Measurements from ENCODE around the gene LRRC26. TPM values are rescaled to one million over a fixed set of nuclear protein-coding genes. Genes with fewer than 3 reads are reported as not detected.

Gene LRRC26
- total and polyA plus RNA-seq, 2 donors, result 0.05 to 0.28 TPM

DNA sequence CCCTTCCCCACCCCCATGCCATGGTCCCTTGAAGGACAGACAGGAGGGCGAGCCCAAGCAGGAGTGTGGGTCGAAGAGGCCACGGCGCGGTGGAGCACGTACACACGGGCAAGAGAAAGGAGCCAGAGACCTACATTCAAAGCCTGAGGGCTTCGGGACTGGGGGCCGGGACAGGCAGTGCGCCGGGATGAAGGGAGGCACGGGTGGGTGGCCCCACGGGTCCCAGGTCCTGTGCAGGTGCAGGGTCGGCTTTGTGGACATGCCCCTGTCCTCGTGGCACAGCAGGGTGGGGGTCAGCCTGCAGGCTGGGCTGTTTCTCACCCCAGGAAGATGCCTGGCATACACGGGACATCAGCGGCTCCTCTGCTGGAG, 9.8 kb downstream of the LRRC26 start:
- Histone ChIP-seq H3K9me3 (ENCODE audit: control insufficient read depth in 2 of 2, insufficient read depth in 1 of 2, low read length in 1 of 2) (no peaks in the 10 kb centered on the region), H3K27ac (ENCODE audit: low read depth in 1 of 2, low read length in 1 of 2) (no peak overlapping the region), H3K4me3 (ENCODE audit: low read length in 2 of 2) (no peak overlapping the region), H3K27me3 (ENCODE audit: control insufficient read depth in 2 of 2, insufficient read depth in 1 of 2, low read length in 1 of 2) (peaks cover 48 to 99% of the 10 kb centered on the region in 2 donors), H3K36me3 (ENCODE audit: control insufficient read depth in 2 of 2, insufficient read depth in 2 of 2, low read length in 1 of 2) (no peaks in the 10 kb centered on the region), H3K4me1 (ENCODE audit: control insufficient read depth in 2 of 2, insufficient read depth in 2 of 2, low read length in 2 of 2) (peaks cover 3 to 13% of the 10 kb centered on the region in 2 donors)
- no peak for DNase-seq (ENCODE audit: low read depth in 6 of 9, low spot score in 9 of 9)
- 85% methylated on average over 17 of the region's 17 CpGs for WGBS

GRCh38 chr9:137159105-137160053, 10.5 kb downstream of the LRRC26 start:
- Histone ChIP-seq H3K27ac (ENCODE audit: low read depth in 1 of 2, low read length in 1 of 2) (no peak overlapping the region), H3K4me3 (ENCODE audit: low read length in 2 of 2) (no peak overlapping the region), H3K4me1 (ENCODE audit: control insufficient read depth in 2 of 2, insufficient read depth in 2 of 2, low read length in 2 of 2) (peaks cover 3 to 13% of the 10 kb centered on the region in 2 donors), H3K9me3 (ENCODE audit: control insufficient read depth in 2 of 2, insufficient read depth in 1 of 2, low read length in 1 of 2) (no peaks in the 10 kb centered on the region), H3K27me3 (ENCODE audit: control insufficient read depth in 2 of 2, insufficient read depth in 1 of 2, low read length in 1 of 2) (peaks cover 46 to 99% of the 10 kb centered on the region in 2 donors), H3K36me3 (ENCODE audit: control insufficient read depth in 2 of 2, insufficient read depth in 2 of 2, low read length in 1 of 2) (no peaks in the 10 kb centered on the region)
- no peak for DNase-seq (ENCODE audit: low read depth in 6 of 9, low spot score in 9 of 9)
- WGBS, result 52% methylated on average over 14 of the region's 14 CpGs

- H3K4me1 ChIP-seq (ENCODE audit: control insufficient read depth in 2 of 2, insufficient read depth in 2 of 2, low read length in 2 of 2), result peaks cover 3 to 13% of the 10 kb centered on the region in 2 donors
- H3K27me3 ChIP-seq (ENCODE audit: control insufficient read depth in 2 of 2, insufficient read depth in 1 of 2, low read length in 1 of 2), result peaks cover 41 to 92% of the 10 kb centered on the region in 2 donors
- 18% methylated on average over 4 of the region's 4 CpGs for WGBS
- no peak overlapping the region for H3K27ac ChIP-seq (ENCODE audit: low read depth in 1 of 2, low read length in 1 of 2)
- H3K9me3 ChIP-seq (ENCODE audit: control insufficient read depth in 2 of 2, insufficient read depth in 1 of 2, low read length in 1 of 2), result no peaks in the 10 kb centered on the region
- DNase-seq (ENCODE audit: low read depth in 6 of 9, low spot score in 9 of 9), result no peak
- no peak overlapping the region for H3K4me3 ChIP-seq (ENCODE audit: low read length in 2 of 2)
- no peaks in the 10 kb centered on the region for H3K36me3 ChIP-seq (ENCODE audit: control insufficient read depth in 2 of 2, insufficient read depth in 2 of 2, low read length in 1 of 2)
These were observed 11.2 kb downstream of the LRRC26 start for GRCh38 chr9:137158625-137159024.

DNA sequence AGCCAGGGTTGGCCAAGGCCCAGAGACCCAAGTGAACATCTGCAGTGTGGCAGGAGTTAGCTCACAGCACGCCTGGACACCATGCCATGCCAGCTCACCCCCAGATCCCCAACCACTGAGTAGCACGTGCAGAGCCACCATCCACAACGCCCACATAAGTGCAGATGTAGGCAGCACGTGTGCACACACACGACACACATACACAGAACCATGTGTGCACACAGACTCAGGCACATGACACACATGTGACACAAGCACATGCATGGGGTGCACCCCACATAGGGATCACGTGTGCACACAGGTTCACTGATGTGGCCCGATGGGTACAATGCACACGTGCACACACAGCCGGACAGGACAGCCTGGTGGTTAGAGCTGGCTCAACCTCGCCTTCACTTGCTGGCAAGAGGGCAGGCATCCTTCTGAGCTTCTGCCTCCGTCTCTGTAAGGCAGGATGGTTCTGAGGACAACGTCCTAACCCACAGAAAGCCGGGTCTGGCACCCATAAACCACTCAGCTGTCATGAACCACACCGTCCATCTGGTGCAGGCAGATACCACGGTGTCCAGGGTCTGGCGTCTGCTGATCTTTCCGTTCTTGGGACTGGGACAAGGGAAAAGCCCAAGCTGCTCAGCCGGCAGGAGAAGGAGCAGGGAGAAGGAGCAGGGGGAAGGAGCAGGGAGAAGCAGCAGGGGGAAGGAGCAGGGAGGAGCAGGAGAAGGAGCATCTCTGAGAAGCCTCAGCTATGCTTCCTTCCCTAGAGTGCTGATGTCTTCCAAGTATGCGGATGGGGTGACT, 12.0 kb downstream of the LRRC26 start:
- H3K27ac ChIP-seq (ENCODE audit: low read depth in 1 of 2, low read length in 1 of 2), result no peak overlapping the region
- no peaks in the 10 kb centered on the region for H3K36me3 ChIP-seq (ENCODE audit: control insufficient read depth in 2 of 2, insufficient read depth in 2 of 2, low read length in 1 of 2)
- H3K4me3 ChIP-seq (ENCODE audit: low read length in 2 of 2), result no peak overlapping the region
- H3K9me3 ChIP-seq (ENCODE audit: control insufficient read depth in 2 of 2, insufficient read depth in 1 of 2, low read length in 1 of 2), result no peaks in the 10 kb centered on the region
- no peak for DNase-seq (ENCODE audit: low read depth in 6 of 9, low spot score in 9 of 9)
- peaks cover 39 to 84% of the 10 kb centered on the region in 2 donors for H3K27me3 ChIP-seq (ENCODE audit: control insufficient read depth in 2 of 2, insufficient read depth in 1 of 2, low read length in 1 of 2)
- peaks cover 3 to 6% of the 10 kb centered on the region in 2 donors for H3K4me1 ChIP-seq (ENCODE audit: control insufficient read depth in 2 of 2, insufficient read depth in 2 of 2, low read length in 2 of 2)
- WGBS, result 70% methylated on average over 19 of the region's 19 CpGs

GRCh38 chr9:137156567-137157375, 13.1 kb downstream of the LRRC26 start:
- DNase-seq (ENCODE audit: low read depth in 6 of 9, low spot score in 9 of 9), result peak in 1 of 9 donors; percentile 33
- Histone ChIP-seq H3K4me3 (ENCODE audit: low read length in 2 of 2) (peak overlapping the region in 1 of 2 donors; percentile 26), H3K36me3 (ENCODE audit: control insufficient read depth in 2 of 2, insufficient read depth in 2 of 2, low read length in 1 of 2) (no peaks in the 10 kb centered on the region), H3K27me3 (ENCODE audit: control insufficient read depth in 2 of 2, insufficient read depth in 1 of 2, low read length in 1 of 2) (peaks cover 30 to 75% of the 10 kb centered on the region in 2 donors), H3K9me3 (ENCODE audit: control insufficient read depth in 2 of 2, insufficient read depth in 1 of 2, low read length in 1 of 2) (peaks cover 0 to 3% of the 10 kb centered on the region in 2 donors), H3K4me1 (ENCODE audit: control insufficient read depth in 2 of 2, insufficient read depth in 2 of 2, low read length in 2 of 2) (peaks cover 2 to 3% of the 10 kb centered on the region in 2 donors), H3K27ac (ENCODE audit: low read depth in 1 of 2, low read length in 1 of 2) (no peak overlapping the region)
- 5% methylated on average over 65 of the region's 65 CpGs for WGBS

GRCh38 chr9:137152844-137153405, 16.9 kb downstream of the LRRC26 start:
- Histone ChIP-seq H3K36me3 (ENCODE audit: control insufficient read depth in 2 of 2, insufficient read depth in 2 of 2, low read length in 1 of 2) (no peaks in the 10 kb centered on the region), H3K27me3 (ENCODE audit: control insufficient read depth in 2 of 2, insufficient read depth in 1 of 2, low read length in 1 of 2) (peaks cover 17 to 58% of the 10 kb centered on the region in 2 donors), H3K9me3 (ENCODE audit: control insufficient read depth in 2 of 2, insufficient read depth in 1 of 2, low read length in 1 of 2) (peaks cover 0 to 22% of the 10 kb centered on the region in 2 donors), H3K4me3 (ENCODE audit: low read length in 2 of 2) (no peak overlapping the region), H3K27ac (ENCODE audit: low read depth in 1 of 2, low read length in 1 of 2) (no peak overlapping the region), H3K4me1 (ENCODE audit: control insufficient read depth in 2 of 2, insufficient read depth in 2 of 2, low read length in 2 of 2) (peaks cover 2 to 3% of the 10 kb centered on the region in 2 donors)
- DNase-seq (ENCODE audit: low read depth in 6 of 9, low spot score in 9 of 9), result no peak
- WGBS, result 94% methylated on average over 7 of the region's 7 CpGs

- WGBS, result 40% methylated on average over 34 of the region's 34 CpGs
- Histone ChIP-seq H3K4me1 (ENCODE audit: control insufficient read depth in 2 of 2, insufficient read depth in 2 of 2, low read length in 2 of 2) (no peaks in the 10 kb centered on the region), H3K27ac (ENCODE audit: low read depth in 1 of 2, low read length in 1 of 2) (no peak overlapping the region), H3K4me3 (ENCODE audit: low read length in 2 of 2) (no peak overlapping the region), H3K36me3 (ENCODE audit: control insufficient read depth in 2 of 2, insufficient read depth in 2 of 2, low read length in 1 of 2) (no peaks in the 10 kb centered on the region), H3K27me3 (ENCODE audit: control insufficient read depth in 2 of 2, insufficient read depth in 1 of 2, low read length in 1 of 2) (peaks cover 8 to 56% of the 10 kb centered on the region in 2 donors), H3K9me3 (ENCODE audit: control insufficient read depth in 2 of 2, insufficient read depth in 1 of 2, low read length in 1 of 2) (peaks cover 0 to 22% of the 10 kb centered on the region in 2 donors)
- DNase-seq (ENCODE audit: low read depth in 6 of 9, low spot score in 9 of 9), result no peak
These were observed 19.0 kb downstream of the LRRC26 start for GRCh38 chr9:137150617-137151457.

Data from thymus (tissue), 11 donors.